ENCODE measurements around the gene CCNI.

Gene CCNI

DNA sequence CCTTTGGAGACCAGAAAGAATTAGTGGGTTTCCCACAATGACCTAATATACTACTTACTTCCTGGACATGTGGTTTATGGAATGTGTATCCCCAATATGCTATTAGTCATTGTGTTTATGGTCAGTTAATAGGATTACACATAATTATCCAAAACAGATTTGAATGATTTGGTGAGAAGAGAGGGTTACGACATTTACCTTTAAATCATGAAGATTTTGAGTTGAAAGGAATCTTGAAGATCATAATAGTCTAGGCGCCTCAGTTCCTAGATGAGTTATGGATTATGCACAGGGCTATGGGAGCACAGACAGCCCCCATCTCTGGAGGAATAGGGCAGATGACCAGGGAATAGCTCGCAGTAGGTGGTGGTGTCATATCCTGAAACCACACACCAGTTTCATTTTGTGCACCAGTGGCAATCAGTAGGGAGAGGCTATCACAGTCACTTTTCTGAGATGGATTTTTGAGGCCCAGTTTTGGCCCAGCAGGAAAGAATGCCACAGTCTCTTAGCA, 64.9 kb downstream of the CCNI start:
- DNase-seq (ENCODE audit: low read depth, low spot score): peak; percentile 27
- peak overlapping the region; percentile 3 for H3K27ac ChIP-seq

DNA sequence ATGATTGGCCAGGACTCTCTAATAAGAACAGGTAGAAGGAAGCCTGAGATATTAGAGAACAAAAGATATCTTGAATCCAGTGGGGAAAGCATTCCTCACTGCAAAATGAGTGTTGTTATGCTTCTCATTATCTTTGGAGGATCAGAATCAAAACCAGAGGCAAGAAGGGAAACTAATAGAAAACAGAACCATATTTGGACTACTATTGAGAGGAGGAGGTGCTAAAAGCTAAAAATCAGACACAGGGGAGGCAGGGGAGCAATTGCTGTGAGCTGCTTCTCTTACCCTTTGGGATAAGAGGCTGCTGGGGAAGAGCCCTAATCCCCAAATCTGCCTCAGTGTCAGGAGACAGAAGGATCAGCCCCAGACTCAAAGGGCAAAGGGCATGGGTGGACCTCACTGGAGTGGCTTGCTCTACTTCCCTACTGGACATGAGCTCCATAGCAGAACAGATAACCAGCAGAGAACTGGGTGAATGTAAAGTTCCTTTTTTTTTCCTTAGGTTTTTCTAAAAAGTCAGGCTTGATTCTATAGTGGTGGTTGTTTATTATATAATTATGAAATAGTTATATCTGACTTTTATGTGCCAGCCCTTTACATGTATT, 66.2 kb downstream of the CCNI start:
- no peak overlapping the region for H3K27ac ChIP-seq
- no peak for DNase-seq (ENCODE audit: low read depth, low spot score)

DNA sequence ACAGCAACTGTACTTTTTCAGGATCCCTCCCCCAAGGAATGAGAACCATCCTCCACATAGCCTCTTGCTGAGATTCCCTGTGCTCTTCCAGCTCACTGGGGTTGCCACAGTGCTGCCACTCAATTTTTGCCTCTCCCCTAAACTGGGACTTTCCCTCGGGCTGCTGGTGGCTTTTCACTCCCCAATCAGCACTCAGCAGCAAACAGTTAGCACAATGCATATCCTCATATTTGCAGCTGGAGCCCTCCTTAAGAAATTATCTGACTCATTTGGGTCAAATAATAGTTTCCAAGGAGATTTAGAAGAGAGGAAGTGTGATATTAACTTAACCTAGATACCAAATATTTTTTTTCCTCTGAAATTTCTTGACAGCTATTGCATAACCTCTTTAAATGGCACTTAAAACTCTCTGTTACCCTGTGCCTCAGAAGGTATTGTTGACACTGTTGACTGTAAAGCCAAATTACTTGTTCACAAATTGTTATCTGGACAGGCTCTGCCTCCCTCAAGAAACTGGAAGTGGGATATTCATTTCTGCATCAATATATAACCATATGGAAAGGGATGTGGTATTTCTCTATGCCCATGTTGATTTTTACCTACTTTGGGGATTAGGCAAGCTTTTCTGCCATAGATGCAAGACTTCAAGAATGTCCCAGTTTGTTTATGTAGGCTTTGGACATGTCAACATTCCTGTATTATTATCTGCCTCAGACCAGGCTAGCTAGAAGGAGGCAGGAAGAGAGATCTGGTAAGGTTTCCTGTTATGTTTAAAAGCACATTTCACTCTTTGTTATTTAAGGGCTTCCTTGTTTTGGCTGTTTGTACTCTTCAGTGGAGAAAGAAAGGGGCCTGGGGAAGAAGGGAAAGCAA, 68.2 kb downstream of the CCNI start:
- peak overlapping the region; percentile 14 for H3K27ac ChIP-seq

DNA sequence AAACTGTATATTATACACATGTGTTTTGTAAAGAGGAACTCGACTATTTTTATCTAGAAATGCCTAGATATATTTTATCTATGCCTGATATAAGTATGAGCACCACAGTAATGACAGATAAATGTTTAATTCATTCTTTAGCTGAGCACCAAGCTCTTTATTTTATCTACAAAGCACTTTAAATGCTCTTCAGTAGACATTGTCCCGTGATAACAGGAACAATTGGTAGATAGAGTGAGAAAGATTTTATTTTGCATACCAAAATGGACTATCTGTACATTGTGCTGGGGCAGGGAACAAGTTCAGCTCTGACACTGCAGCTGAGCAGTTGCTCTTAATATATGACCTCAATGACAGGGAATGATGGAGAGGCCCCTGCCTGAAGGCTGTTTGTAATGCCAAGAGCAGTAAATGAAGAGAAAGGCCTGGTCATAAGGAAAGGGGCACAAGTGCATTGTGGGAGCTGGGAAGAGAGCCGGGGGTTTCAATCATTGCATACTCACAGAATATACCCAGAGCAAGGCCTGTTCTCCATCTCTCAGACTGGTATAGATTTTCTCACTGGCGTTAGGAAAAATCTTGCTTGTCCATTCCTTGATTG, 68.9 kb downstream of the CCNI start:
- no peak for DNase-seq (ENCODE audit: low read depth, low spot score)
- peak overlapping the region; percentile 14 for H3K27ac ChIP-seq

More for the DNA sequence above, 68.2 kb downstream of the CCNI start:
- DNase-seq (ENCODE audit: low read depth, low spot score): no peak

DNA sequence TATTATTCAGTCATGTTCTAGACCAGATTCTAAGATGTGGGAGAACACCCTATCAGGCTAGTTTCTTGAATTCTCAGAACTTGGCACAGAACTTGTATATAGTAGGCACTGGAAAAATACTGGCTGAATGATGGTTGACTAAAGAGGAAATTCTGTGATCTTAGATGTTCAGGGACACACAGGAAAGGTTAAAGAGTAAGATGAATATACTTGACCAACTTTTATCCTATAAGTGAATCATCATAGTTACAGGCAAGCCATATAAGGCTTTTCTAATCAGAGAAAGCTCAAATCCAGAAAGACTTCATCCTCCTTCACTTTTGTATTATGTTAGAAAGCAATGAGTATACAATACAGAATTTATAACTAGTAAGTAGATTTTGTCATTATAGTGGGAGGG, 72.4 kb downstream of the CCNI start:
- no peak overlapping the region for H3K27ac ChIP-seq
- DNase-seq (ENCODE audit: low read depth, low spot score): no peak

DNA sequence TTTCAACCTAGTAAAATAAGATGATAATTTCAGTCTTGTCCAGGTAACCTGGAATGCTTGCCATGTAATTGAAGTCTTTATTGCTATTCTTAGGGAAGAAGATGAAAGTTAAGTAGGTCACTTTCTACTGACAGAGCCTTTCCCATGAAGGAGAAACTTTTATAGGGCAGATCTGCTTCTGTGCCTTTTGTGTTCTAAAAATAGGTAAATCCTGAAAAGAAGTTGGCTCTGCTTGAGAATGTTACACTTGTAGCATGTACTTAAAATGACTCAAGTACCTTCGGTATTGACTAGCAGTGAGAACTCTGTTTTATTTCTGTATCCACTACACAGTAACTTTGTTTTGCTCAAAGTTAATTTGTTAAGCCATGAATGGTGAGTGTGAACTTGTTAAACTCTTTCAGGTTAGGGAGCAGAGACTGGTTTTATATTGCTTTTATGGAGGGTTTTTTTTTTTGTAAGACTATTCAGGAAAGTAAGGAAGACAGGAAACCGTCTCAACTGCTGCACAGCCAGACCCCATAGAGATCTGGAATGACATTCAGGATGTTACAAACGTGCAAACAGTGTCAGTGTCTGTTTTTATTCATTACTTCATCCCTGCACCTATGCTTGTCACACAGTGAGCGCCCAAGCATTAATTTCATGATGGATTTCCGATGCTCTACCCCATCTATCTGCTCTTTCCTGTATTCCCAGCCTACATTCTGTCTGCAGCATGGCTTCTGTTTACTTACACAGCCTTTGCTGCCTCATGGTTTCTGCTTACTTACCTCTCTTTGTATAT, 73.3 kb downstream of the CCNI start:
- DNase-seq (ENCODE audit: low read depth, low spot score): no peak
- peak overlapping the region; percentile 50 for H3K27ac ChIP-seq

DNA sequence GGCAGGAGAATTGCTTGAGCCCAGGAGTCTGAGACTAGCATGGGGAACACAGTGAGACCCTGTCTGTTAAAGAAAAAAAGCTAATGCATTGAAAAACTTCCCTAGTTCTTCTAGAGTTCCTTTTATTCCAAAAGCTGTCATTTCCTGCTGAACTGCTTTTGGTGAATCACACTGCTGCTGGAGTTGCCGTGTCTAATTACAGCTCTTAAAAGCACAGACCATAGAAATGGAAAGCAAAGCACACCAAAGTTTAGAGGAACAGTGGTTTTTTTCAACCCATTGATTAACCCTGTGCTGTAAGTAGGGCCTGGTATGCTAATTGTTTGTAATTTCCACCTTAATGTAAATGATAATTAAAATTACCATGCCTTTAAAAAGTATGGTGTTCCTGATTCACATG, 73.9 kb downstream of the CCNI start:
- peak overlapping the region; percentile 50 for H3K27ac ChIP-seq
- no peak for DNase-seq (ENCODE audit: low read depth, low spot score)

GRCh38 chr4:76998251-76998901, 77.4 kb downstream of the CCNI start:
- no peak for DNase-seq (ENCODE audit: low read depth, low spot score)
- no peak overlapping the region for H3K27ac ChIP-seq

DNA sequence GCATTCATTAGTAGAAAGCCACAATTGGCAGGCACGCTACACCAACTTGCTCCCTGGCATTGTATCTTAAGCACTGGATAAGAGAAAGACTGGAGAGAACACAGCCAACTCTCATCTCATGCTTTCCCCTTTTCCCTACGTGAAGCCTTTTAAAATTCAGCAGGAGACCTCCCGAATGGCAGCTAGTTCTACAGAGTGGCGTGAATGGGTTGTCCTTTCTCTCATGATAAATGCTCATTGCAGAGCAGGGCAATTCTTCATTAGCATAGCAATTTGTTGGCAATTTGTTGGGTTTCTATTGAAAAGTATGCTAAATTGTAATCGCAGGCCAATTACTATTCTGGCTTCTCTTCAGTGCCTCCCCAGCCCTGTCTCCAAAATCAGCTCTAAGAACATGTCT, 78.3 kb downstream of the CCNI start:
- no peak overlapping the region for H3K27ac ChIP-seq
- no peak for DNase-seq (ENCODE audit: low read depth, low spot score)

Measured in epithelial cell of prostate (primary cell).